ENCODE results near the gene TNPO3. TPM values are rescaled to one million over a fixed set of nuclear protein-coding genes. Genes with fewer than 3 reads are reported as not detected.

Gene TNPO3
- total and polyA plus RNA-seq, 8 donors: 32.5 to 40.5 (median 37.5) TPM

DNA sequence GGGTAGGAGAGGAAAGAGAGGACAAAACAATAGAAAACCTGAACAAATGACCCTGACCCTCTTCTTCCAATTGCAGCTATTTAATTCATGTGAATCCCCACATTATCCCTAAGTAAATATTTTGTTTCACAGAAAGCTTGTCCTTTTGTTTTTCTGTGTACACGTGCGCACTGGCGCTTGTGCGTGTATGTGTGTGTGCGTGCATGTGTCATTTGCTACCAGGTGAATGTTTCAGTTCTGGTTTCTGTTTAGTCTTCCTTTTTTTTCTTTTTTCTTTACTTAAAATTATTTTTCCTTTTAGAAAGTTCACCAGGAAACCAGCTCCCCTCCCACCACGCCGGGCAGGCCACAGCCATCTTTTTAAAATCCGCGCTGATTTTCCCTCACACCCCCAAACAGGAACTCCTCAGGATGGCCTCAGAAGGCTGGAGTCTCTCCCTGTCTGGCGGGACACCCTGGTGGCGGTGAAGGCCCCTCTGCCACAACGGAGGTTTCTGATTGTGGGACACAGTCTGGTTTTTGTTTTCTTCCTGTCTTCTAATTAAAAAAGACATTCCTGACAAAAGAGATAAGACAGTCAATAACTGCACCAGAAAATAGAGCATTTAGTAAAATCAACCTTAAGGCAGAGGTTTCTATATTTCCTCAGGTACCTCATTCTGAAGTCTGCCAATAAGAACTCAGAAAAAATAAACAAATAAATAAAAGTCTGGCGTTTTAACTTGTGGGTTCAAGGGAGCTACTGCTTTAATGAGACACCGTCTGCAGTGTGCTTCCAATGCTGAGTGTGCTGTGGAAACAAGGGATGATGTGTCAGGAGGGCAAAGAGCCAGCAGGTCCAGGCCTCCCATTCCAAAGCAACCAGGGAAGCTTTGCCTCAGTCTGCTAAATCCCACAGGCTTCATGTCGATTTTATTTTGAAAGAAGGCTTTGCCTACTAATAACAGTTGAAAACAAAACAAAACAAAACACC is 99.8 kb downstream of the TNPO3 start:
- no peak overlapping the region for H3K27ac ChIP-seq
- H3K27me3 ChIP-seq: no peaks in the 10 kb centered on the region
- ATAC-seq (no peak), DNase-seq (no peak)
- H3K9me3 ChIP-seq: no peaks in the 10 kb centered on the region
- no peak overlapping the region for H3K4me3 ChIP-seq
- TF ChIP-seq, protein P1, sequence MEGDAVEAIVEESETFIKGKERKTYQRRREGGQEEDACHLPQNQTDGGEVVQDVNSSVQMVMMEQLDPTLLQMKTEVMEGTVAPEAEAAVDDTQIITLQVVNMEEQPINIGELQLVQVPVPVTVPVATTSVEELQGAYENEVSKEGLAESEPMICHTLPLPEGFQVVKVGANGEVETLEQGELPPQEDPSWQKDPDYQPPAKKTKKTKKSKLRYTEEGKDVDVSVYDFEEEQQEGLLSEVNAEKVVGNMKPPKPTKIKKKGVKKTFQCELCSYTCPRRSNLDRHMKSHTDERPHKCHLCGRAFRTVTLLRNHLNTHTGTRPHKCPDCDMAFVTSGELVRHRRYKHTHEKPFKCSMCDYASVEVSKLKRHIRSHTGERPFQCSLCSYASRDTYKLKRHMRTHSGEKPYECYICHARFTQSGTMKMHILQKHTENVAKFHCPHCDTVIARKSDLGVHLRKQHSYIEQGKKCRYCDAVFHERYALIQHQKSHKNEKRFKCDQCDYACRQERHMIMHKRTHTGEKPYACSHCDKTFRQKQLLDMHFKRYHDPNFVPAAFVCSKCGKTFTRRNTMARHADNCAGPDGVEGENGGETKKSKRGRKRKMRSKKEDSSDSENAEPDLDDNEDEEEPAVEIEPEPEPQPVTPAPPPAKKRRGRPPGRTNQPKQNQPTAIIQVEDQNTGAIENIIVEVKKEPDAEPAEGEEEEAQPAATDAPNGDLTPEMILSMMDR (IDR thresholded peaks at IDR 0.05): no peak
- peaks cover 0 to 96% of the 10 kb centered on the region in 2 donors for H3K36me3 ChIP-seq
- H3K4me1 ChIP-seq: no peaks in the 10 kb centered on the region
- intact Hi-C loops (cut with DNase I): no loop called here

DNA sequence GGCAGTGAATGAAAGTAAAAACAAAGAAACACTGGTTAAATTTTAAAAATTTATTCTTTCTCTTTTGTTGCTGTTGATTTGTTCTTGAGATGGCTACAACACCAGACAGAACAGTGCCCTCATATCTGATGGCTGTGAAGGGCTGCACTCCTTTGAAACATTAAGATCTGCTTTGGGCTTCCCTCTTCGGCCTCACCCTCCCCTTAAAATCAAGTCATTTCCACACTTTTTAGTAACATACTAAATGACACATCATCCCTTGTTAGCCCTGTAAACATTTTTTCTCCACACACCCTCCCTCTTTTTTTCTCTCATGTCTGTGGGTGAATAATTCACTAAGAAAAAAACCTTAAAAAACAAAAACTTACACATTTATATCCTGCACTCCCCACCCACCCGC is 100.8 kb downstream of the TNPO3 start:
- H3K9me3 ChIP-seq: no peaks in the 10 kb centered on the region
- no peak for DNase-seq
- H3K27ac ChIP-seq: no peak overlapping the region
- H3K4me1 ChIP-seq: peaks cover 0 to 3% of the 10 kb centered on the region in 2 donors
- no peaks in the 10 kb centered on the region for H3K27me3 ChIP-seq
- intact Hi-C loops (cut with DNase I): no loop called here
- no peak for ATAC-seq
- no peak overlapping the region for H3K4me3 ChIP-seq
- peaks cover 0 to 95% of the 10 kb centered on the region in 2 donors for H3K36me3 ChIP-seq
- TF ChIP-seq, protein P1 (IDR thresholded peaks at IDR 0.05): no peak

DNA sequence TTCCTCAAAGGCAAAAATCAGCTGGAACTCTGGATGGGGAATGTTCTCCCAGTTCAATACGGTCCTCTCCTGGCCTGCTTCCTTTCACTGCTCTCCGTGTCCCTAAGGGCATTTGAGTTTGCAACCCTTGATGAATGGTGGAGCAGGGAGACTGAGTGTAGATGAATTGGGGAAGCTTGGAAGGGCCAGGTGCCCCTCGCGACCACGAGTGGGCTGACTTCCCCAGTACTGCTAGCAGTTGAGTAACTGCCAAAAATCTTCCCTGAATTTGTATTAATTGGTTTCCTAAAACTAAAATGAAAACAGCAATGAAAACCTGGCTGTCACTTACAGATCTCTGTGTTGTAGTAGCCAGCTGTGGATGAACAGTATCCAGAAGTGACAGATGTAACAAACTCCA is 103.6 kb downstream of the TNPO3 start:
- Histone ChIP-seq H3K27ac (no peak overlapping the region), H3K27me3 (no peaks in the 10 kb centered on the region), H3K4me1 (peaks cover 0 to 23% of the 10 kb centered on the region in 2 donors), H3K4me3 (no peak overlapping the region), H3K36me3 (peaks cover 0 to 97% of the 10 kb centered on the region in 2 donors), H3K9me3 (no peaks in the 10 kb centered on the region)
- ATAC-seq (no peak), DNase-seq (no peak)
- intact Hi-C loops (cut with DNase I): no loop called here
- TF ChIP-seq, protein P1 (IDR thresholded peaks at IDR 0.05): no peak

DNA sequence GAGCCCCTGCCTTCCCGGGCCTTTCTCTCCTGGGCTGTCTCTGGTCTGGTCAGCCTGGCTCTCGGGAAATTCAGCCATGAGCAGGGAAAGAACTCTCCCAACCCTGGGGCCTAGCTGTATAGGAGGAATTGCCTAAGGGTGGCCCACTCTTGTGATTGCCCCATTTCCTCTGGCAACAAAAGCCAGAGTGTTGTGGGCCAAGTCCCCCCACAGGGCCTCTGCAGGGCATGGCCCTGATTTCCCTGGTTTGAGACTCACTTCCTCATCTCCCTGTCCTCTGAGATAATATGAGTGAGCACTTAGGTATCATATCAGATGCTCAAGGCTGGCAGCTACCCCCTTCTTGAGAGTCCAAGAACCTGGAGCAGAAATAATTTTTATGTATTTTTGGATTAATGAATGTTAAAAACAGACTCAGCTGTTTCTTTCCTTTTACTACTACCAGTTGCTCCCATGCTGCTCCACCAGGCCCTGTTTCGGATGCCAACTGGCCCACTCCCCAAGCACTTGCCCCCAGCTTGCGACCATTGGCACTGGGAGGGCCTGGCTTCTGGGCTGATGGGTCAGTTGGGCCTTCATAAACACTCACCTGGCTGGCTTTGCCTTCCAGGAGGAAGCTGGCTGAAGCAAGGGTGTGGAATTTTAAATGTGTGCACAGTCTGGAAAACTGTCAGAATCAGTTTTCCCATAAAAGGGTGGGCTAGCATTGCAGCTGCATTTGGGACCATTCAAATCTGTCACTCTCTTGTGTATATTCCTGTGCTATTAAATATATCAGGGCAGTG is 105.7 kb downstream of the TNPO3 start:
- no peak overlapping the region for H3K4me3 ChIP-seq
- intact Hi-C loops (cut with DNase I): no loop called here
- peak overlapping the region in 1 of 2 donors; percentile 18 for H3K27ac ChIP-seq
- no peaks in the 10 kb centered on the region for H3K9me3 ChIP-seq
- TF ChIP-seq, protein P1 (IDR thresholded peaks at IDR 0.05): no peak
- H3K4me1 ChIP-seq: peaks cover 0 to 24% of the 10 kb centered on the region in 2 donors
- ATAC-seq (peak; percentile 50), DNase-seq (no peak)
- peaks cover 0 to 90% of the 10 kb centered on the region in 2 donors for H3K36me3 ChIP-seq
- no peaks in the 10 kb centered on the region for H3K27me3 ChIP-seq

Data from left lung (tissue), 10 donors.